ENCODE measurements around the gene MIPEP.

GRCh38 chr13:23724196-23724970 lies 164.8 kb downstream of the MIPEP start:
- TF ChIP-seq, protein P1, sequence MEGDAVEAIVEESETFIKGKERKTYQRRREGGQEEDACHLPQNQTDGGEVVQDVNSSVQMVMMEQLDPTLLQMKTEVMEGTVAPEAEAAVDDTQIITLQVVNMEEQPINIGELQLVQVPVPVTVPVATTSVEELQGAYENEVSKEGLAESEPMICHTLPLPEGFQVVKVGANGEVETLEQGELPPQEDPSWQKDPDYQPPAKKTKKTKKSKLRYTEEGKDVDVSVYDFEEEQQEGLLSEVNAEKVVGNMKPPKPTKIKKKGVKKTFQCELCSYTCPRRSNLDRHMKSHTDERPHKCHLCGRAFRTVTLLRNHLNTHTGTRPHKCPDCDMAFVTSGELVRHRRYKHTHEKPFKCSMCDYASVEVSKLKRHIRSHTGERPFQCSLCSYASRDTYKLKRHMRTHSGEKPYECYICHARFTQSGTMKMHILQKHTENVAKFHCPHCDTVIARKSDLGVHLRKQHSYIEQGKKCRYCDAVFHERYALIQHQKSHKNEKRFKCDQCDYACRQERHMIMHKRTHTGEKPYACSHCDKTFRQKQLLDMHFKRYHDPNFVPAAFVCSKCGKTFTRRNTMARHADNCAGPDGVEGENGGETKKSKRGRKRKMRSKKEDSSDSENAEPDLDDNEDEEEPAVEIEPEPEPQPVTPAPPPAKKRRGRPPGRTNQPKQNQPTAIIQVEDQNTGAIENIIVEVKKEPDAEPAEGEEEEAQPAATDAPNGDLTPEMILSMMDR (IDR thresholded peaks at IDR 0.05): no peak
- TF ChIP-seq POLR2A (IDR thresholded peaks at IDR 0.05): no peak

Measured in body of pancreas (tissue), 4 donors.